Trophoblast cell (in vitro differentiated cells and primary cell): ENCODE data around the gene PNPLA2.
A peak's percentile ranks its signal among the peaks of the same experiment; 100 is the strongest.

Source experiments
- DNase-seq, 2 donors: peaks; one replicate each; pipeline ENCODE4 v3.0.0-alpha.2; 2016
- H2AFZ ChIP-seq: 2 replicates; pipeline ENCODE4 v1.6.1; 2013; ENCODE audit warnings: low read length, moderate library complexity, mild to moderate bottlenecking; ENCODE audit not compliant: insufficient read depth, poor library complexity
- H2AK5ac ChIP-seq: 2 replicates; pipeline ENCODE4 v1.6.1; 2013; ENCODE audit warnings: mild to moderate bottlenecking, low read length
- H2BK120ac ChIP-seq: 2 replicates; pipeline ENCODE4 v1.6.1; 2013; ENCODE audit warnings: low read length, mild to moderate bottlenecking, moderate library complexity; ENCODE audit not compliant: insufficient read depth, poor library complexity
- H2BK12ac ChIP-seq: 2 replicates; pipeline ENCODE4 v1.6.1; 2013; ENCODE audit warnings: mild to moderate bottlenecking, low read length, moderate library complexity
- H2BK5ac ChIP-seq: 2 replicates; pipeline ENCODE4 v1.6.1; 2013; ENCODE audit warnings: low read length, low read depth, moderate library complexity, mild to moderate bottlenecking; ENCODE audit not compliant: poor library complexity
- H3K14ac ChIP-seq: 2 replicates; pipeline ENCODE4 v1.6.1; 2013; ENCODE audit warnings: mild to moderate bottlenecking, low read length
- H3K18ac ChIP-seq: 2 replicates; pipeline ENCODE4 v1.6.1; 2013; ENCODE audit warnings: mild to moderate bottlenecking, low read length
- H3K23ac ChIP-seq: 2 replicates; pipeline ENCODE4 v1.6.1; 2013; ENCODE audit warnings: low read length
- H3K27ac ChIP-seq: 2 replicates; pipeline ENCODE4 v1.5.1; 2013; ENCODE audit warnings: low read depth, mild to moderate bottlenecking, inconsistent platforms, low read length, moderate library complexity
- H3K27me3 ChIP-seq: 2 replicates; pipeline ENCODE4 v1.6.1; 2013; ENCODE audit warnings: inconsistent platforms, mild to moderate bottlenecking, low read length, moderate library complexity; ENCODE audit not compliant: insufficient read depth
- H3K36me3 ChIP-seq, 2 experiments: 1 replicate in 1 of 2; 2 replicates in 1 of 2; pipeline ENCODE4 v1.6.1; 2013; ENCODE audit warnings: low read length in 2 of 2, mild to moderate bottlenecking in 2 of 2, moderate library complexity in 1 of 2; ENCODE audit not compliant: insufficient read depth in 2 of 2, control insufficient read depth in 1 of 2
- H3K4ac ChIP-seq: 2 replicates; pipeline ENCODE4 v1.6.1; 2013; ENCODE audit warnings: low read depth, mild to moderate bottlenecking, low read length, moderate library complexity
- H3K4me1 ChIP-seq, 2 experiments: 1 replicate in 1 of 2; 2 replicates in 1 of 2; pipeline ENCODE4 v1.6.1; 2013; ENCODE audit warnings: low read length in 2 of 2, mild to moderate bottlenecking in 2 of 2, moderate library complexity in 1 of 2; ENCODE audit not compliant: insufficient read depth in 2 of 2, control insufficient read depth in 1 of 2
- H3K4me2 ChIP-seq: 2 replicates; pipeline ENCODE4 v1.6.1; 2013; ENCODE audit warnings: inconsistent platforms, mild to moderate bottlenecking, low read length, moderate library complexity
- H3K4me3 ChIP-seq: 2 replicates; pipeline ENCODE4 v1.5.1; 2013; ENCODE audit warnings: mild to moderate bottlenecking, low read depth, low read length, inconsistent platforms
- H3K79me1 ChIP-seq: one replicate; pipeline ENCODE4 v1.6.1; 2013; ENCODE audit warnings: low read length
- H3K79me2 ChIP-seq: 2 replicates; pipeline ENCODE4 v1.6.1; 2013; ENCODE audit warnings: low read length, mild to moderate bottlenecking; ENCODE audit not compliant: control insufficient read depth, insufficient read depth, poor library complexity
- H3K9ac ChIP-seq: 2 replicates; pipeline ENCODE4 v1.6.1; 2013; ENCODE audit warnings: mild to moderate bottlenecking, low read length
- H3K9me3 ChIP-seq: 2 replicates; pipeline ENCODE4 v1.6.1; 2013; ENCODE audit warnings: low read depth, mild to moderate bottlenecking, control low read depth, inconsistent platforms, low read length; ENCODE audit not compliant: insufficient read depth
- H4K12ac ChIP-seq: 2 replicates; pipeline ENCODE4 v1.6.1; 2013; ENCODE audit warnings: low read depth, mild to moderate bottlenecking, low read length, moderate library complexity
- H4K8ac ChIP-seq: 2 replicates; pipeline ENCODE4 v1.6.1; 2013; ENCODE audit warnings: low read depth, mild to moderate bottlenecking, low read length, moderate library complexity
- H4K91ac ChIP-seq: one replicate; pipeline ENCODE4 v1.6.1; 2013; ENCODE audit warnings: low read depth, mild to moderate bottlenecking, low read length, moderate library complexity
- WGBS: extraction: QIAGEN DNeasy Blood & Tissue Kit; methylation state at CpG from one replicate; pipeline ENCODE4 v1.1.7; 2013; ENCODE audit warnings: missing lambda C conversion rate; ENCODE audit not compliant: insufficient read length, insufficient coverage; ENCODE audit errors: extremely low coverage; 5-methylcytosine and 5-hydroxymethylcytosine counted together

Gene PNPLA2

DNA sequence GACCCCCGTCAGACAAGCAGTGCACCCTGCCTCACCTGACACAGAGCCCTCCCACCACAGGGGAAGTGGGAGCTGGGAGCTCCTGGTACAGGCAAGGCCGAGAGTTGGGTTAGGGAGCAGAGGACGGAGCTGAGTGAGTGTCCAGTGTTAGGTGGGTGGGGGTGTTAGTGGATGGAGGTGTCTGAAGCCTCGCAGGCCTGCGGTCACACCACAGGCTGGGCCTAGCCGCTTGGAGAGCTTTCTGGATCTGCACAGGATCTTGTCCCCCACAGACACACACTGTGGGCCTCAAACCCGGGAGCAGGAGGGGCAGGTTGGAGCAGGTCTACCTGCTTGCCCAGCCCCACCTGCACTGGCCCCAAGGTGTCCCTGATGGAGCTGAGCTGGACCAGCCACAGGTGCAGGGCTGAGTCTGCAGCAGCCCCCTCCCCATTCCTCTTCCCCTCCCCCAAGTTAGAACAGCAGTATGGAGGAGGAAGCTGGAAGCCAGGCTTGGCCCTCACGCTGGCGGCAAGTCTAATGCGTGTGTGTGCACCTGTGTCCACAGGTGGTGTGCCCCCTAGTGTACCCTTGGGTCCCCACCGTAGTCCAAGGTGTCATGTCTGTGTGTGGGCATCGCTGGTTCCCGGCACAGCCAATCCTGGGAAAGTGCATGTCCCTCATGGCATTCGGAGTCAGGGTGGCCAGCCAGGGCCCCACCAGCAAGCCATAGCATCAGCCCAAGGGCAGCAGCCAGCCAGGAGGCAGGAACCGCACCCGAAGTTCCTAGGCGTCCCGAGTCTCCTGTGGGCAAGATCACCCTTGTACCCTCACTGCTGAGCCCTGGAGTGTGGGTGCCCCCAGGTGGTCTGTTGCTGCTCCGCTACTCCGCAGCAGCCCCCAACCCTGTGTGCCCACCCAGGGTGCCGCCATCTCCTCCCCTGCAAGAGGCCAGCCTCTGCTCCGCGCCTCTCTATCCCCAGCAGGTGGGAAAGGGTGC lies 39.4 kb upstream of the PNPLA2 start:
- peak overlapping the region; percentile 8 for H3K4me3 ChIP-seq
- no peak overlapping the region for H3K23ac ChIP-seq
- DNase-seq: no peak
- peaks cover 10 to 11% of the 10 kb centered on the region in 2 experiments for H3K36me3 ChIP-seq
- H2AK5ac ChIP-seq: no peak overlapping the region
- H2AFZ ChIP-seq: no peak overlapping the region
- no peak overlapping the region for H2BK120ac ChIP-seq
- no peak overlapping the region for H3K9ac ChIP-seq
- H3K14ac ChIP-seq: no peak overlapping the region
- no peak overlapping the region for H3K4ac ChIP-seq
- WGBS: no CpG with 5 or more reads among the region's 23 CpGs
- H3K79me1 ChIP-seq: peaks cover 11% of the 10 kb centered on the region
- no peak overlapping the region for H3K4me2 ChIP-seq
- H3K9me3 ChIP-seq: no peaks in the 10 kb centered on the region
- no peak overlapping the region for H4K8ac ChIP-seq
- no peak overlapping the region for H2BK12ac ChIP-seq
- peak overlapping the region; percentile 25 for H3K18ac ChIP-seq
- no peak overlapping the region for H2BK5ac ChIP-seq
- no peaks in the 10 kb centered on the region for H3K27me3 ChIP-seq
- peaks cover 17 to 20% of the 10 kb centered on the region in 2 experiments for H3K4me1 ChIP-seq
- no peak overlapping the region for H4K91ac ChIP-seq
- H3K79me2 ChIP-seq: peaks cover 19% of the 10 kb centered on the region
- H4K12ac ChIP-seq: no peak overlapping the region
- no peak overlapping the region for H3K27ac ChIP-seq

DNA sequence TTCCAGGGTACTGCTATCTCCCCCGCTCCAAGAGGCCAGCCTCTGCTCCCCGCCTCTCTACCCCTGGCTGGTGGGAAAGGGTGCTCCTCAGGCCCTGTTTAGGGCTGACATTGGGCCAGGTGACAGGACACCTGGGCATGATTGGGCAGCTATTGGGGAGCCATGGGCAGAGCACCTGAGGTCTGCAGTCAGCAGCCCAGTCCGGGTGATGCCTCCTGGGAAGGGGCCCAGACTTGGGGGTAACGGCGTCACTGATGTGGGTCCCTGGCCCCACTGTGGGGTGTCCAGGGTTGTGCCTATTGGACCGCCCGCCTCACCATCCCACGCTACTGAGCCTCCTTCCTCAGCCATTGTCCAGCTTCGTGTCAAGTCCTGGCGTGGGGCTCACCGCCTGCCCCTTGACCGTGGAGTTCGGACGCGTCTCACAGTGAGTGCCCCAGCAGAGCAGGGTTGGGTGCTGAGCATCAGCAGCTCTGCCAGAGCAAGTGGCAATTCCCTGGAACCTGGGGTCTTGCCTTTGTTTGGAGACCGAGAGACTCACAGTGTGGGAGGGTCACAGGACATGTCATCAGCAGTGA lies 38.7 kb upstream of the PNPLA2 start:
- no peak overlapping the region for H2BK12ac ChIP-seq
- no peak overlapping the region for H2BK120ac ChIP-seq
- H3K23ac ChIP-seq: no peak overlapping the region
- H3K36me3 ChIP-seq: peaks cover 9 to 10% of the 10 kb centered on the region in 2 experiments
- H2AFZ ChIP-seq: no peak overlapping the region
- H4K91ac ChIP-seq: no peak overlapping the region
- H3K18ac ChIP-seq: no peak overlapping the region
- no peak overlapping the region for H3K27ac ChIP-seq
- no peak overlapping the region for H4K8ac ChIP-seq
- H3K79me2 ChIP-seq: peaks cover 19% of the 10 kb centered on the region
- H4K12ac ChIP-seq: no peak overlapping the region
- H3K4me3 ChIP-seq: no peak overlapping the region
- H3K4me1 ChIP-seq: peaks cover 16 to 19% of the 10 kb centered on the region in 2 experiments
- no CpG with 5 or more reads among the region's 16 CpGs for WGBS
- H3K27me3 ChIP-seq: no peaks in the 10 kb centered on the region
- H3K9ac ChIP-seq: no peak overlapping the region
- no peak overlapping the region for H3K4ac ChIP-seq
- H3K14ac ChIP-seq: no peak overlapping the region
- no peak overlapping the region for H2AK5ac ChIP-seq
- no peak overlapping the region for H3K4me2 ChIP-seq
- peaks cover 11% of the 10 kb centered on the region for H3K79me1 ChIP-seq
- H2BK5ac ChIP-seq: no peak overlapping the region
- H3K9me3 ChIP-seq: no peaks in the 10 kb centered on the region
- no peak for DNase-seq

DNA sequence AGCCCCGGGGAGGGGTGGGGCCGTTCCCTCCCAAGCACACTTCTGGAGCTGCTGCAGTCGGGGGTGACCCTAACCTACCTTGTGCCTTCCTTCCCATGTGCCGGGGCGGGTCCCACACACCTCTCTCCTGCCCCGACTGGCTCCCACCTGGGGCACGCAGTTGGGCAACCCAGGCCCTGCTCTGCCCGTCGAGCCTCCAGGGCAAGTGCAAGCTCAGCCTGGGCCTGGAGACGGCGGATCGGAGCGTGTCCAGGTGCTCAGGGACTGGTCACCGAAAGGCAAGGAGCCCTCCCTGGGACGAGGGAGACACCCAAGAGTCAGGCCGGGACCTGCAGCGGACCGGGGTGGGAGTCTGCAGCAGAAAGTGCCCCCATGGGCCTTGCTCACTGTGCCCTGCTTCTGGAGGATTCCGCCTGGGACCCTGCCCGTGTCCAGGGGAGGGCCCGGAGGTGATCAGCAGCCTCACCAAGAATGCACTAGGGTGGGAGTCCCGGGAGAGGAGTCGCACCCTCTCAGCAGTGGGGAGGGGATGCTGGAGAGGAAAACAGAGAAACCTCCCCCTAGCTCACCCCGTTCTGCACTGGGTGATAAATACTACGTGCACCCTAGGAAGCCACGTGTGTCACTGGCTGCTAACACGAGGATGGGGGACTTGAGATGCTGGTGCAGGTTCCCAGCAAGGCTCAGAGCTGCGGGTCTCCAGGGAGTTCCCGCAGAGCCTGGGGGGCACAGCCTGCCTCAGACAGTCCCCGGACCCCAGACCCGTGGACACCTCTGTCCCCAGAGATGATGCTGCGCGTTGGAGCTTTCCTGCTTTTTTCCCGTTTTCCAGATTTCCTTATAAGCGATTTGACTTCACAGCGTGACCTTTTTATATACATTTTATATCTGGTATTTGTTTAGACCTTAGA lies 36.2 kb upstream of the PNPLA2 start:
- H2AK5ac ChIP-seq: no peak overlapping the region
- no peak overlapping the region for H2BK120ac ChIP-seq
- H3K4me1 ChIP-seq: peaks cover 7 to 8% of the 10 kb centered on the region in 2 experiments
- no peak for DNase-seq
- no peak overlapping the region for H4K91ac ChIP-seq
- H2BK5ac ChIP-seq: no peak overlapping the region
- H2BK12ac ChIP-seq: no peak overlapping the region
- H3K4me3 ChIP-seq: peak overlapping the region; percentile 7
- H3K23ac ChIP-seq: no peak overlapping the region
- peaks cover 2% of the 10 kb centered on the region for H3K9me3 ChIP-seq
- H3K79me2 ChIP-seq: peaks cover 8% of the 10 kb centered on the region
- H3K36me3 ChIP-seq: peaks cover 9 to 10% of the 10 kb centered on the region in 2 experiments
- H3K4me2 ChIP-seq: no peak overlapping the region
- H2AFZ ChIP-seq: no peak overlapping the region
- H4K8ac ChIP-seq: no peak overlapping the region
- H4K12ac ChIP-seq: no peak overlapping the region
- H3K18ac ChIP-seq: no peak overlapping the region
- no CpG with 5 or more reads among the region's 36 CpGs for WGBS
- H3K27me3 ChIP-seq: no peaks in the 10 kb centered on the region
- H3K9ac ChIP-seq: no peak overlapping the region
- H3K14ac ChIP-seq: no peak overlapping the region
- H3K27ac ChIP-seq: no peak overlapping the region
- H3K4ac ChIP-seq: no peak overlapping the region
- peaks cover 3% of the 10 kb centered on the region for H3K79me1 ChIP-seq

DNA sequence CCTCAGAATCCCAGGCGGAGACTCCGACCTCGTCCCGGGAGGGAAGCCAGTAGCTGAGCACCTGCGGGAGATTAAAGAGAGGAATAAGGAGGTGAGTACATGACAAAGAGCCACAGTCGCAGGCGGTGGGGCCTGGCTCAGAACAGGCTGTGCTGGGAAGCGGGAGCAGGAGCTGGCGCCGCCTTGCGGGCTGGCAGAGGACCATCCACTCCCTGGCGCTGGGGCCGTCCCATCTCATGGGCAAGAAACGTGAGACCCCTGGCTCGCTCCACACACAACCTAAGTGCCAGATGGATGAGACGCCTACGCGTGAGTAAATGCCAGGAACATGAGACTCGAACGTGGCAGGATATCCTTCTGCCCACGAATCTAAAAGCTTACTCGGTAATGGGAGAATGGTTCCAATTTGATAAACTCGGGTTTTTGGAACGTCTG lies 35.1 kb upstream of the PNPLA2 start:
- no peak overlapping the region for H4K8ac ChIP-seq
- H3K4ac ChIP-seq: no peak overlapping the region
- no peak overlapping the region for H2BK5ac ChIP-seq
- H3K27ac ChIP-seq: no peak overlapping the region
- H2BK12ac ChIP-seq: no peak overlapping the region
- peaks cover 2% of the 10 kb centered on the region for H3K9me3 ChIP-seq
- no peak overlapping the region for H3K9ac ChIP-seq
- H3K27me3 ChIP-seq: no peaks in the 10 kb centered on the region
- H3K79me1 ChIP-seq: no peaks in the 10 kb centered on the region
- no peak overlapping the region for H3K4me3 ChIP-seq
- no peak overlapping the region for H3K23ac ChIP-seq
- no peak overlapping the region for H2BK120ac ChIP-seq
- H2AK5ac ChIP-seq: no peak overlapping the region
- H4K12ac ChIP-seq: peak overlapping the region; percentile 39
- H3K4me2 ChIP-seq: no peak overlapping the region
- no peak overlapping the region for H3K18ac ChIP-seq
- peaks cover 2 to 3% of the 10 kb centered on the region in 2 experiments for H3K4me1 ChIP-seq
- H3K14ac ChIP-seq: no peak overlapping the region
- peaks cover 9 to 10% of the 10 kb centered on the region in 2 experiments for H3K36me3 ChIP-seq
- no CpG with 5 or more reads among the region's 24 CpGs for WGBS
- DNase-seq: peak; percentile 50 to 70
- no peak overlapping the region for H4K91ac ChIP-seq
- H3K79me2 ChIP-seq: no peaks in the 10 kb centered on the region
- H2AFZ ChIP-seq: no peak overlapping the region
